Activated CD8-positive, alpha-beta memory T cell treated with anti-CD3 and anti-CD28 coated beads, Interleukin-2, amount 50 U/mL, for 24 hours (primary cell): ENCODE measurements around the gene DAD1.

Source experiments
- DNase-seq: peaks from one replicate; pipeline ENCODE4 v3.0.0-alpha.2; 2020; ENCODE audit errors: extremely low read depth

Gene DAD1

GRCh38 chr14:22536853-22537338 lies 52.1 kb downstream of the DAD1 start:
- peak; percentile 78 for DNase-seq

DNA sequence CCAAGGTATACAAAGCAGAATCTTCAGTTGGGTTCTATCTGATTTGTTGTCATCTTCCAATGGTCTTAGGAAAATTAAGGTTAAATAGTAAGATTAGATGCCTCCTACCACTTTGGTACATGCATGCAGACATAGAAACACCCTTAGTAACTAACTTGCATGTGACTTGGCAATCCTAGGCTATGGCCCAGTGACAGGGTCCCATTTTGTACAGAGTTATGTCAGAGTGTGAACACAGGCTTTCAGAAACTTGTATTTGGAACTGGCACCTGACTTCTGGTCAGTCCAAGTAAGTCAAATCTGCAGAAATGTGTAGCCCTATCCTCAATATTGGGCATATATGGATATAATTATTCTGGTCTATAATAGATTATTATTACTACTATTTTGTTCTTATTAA lies 53.1 kb downstream of the DAD1 start:
- no peak for DNase-seq

DNA sequence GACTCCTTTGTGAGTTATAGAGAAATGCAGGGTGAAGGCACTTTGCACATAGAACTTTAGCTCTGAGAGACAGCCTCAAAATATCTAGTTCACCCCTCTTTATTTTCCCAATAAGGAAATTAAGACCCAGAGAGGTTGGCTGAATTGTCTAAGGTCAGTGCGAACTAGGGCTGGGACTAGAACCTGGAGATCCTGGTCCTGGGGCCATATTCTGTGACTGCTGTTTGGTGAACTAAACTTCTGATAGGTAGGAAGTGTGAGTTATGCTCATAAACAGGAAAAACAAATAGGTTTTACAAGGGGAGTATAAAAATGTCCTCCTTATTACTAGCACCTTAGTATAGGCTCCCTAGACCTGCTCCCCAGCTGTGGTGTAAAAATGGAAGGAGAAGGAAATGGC lies 53.9 kb downstream of the DAD1 start:
- DNase-seq: no peak

- DNase-seq: no peak
These were observed 54.5 kb downstream of the DAD1 start for GRCh38 chr14:22534547-22534946.

- DNase-seq: no peak
These were observed 55.2 kb downstream of the DAD1 start for GRCh38 chr14:22533739-22534359.

GRCh38 chr14:22533057-22533704 lies 55.8 kb downstream of the DAD1 start:
- no peak for DNase-seq

- no peak for DNase-seq
These were observed 56.5 kb downstream of the DAD1 start for GRCh38 chr14:22532345-22533056.

DNA sequence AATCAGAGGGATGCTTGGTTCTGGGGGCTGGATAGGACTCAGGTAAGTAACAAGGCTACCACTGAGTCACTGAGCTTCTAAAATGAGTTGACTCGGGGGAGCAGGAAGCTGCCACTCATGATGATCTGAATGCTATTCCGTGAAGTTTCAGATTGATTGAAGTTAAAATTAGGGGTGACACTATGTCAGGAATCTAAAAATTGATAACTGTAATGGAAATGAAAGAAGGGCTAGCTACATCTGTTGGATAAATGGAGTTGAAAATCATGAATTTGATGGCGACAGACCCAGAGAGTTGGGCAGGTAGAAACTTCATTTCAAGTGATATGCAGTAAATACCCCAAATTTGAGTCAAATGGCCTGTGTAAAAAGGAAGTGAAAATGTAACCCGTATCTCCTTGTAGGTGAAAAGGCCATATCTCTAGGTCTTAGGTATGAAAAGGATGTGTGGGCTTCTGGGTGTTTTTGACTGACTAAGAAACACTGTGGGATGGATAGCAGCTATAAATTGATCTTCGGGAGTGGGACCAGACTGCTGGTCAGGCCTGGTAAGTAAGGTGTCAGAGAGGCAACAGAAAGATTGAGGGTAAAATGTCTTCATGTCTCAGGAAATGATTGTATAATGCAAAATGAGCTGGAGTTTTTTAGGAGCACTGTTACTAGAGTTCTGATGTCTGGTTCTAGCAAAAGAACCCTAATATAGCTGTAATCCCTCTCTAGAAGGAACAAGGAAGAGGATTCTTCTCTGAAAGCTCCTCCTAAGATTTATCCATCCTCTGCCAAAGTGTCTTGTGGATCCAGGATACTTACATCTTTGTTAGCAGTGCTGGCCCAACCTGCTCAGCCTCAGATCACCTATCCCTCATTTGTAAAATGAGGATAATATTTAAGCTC lies 57.3 kb downstream of the DAD1 start:
- DNase-seq: no peak

GRCh38 chr14:22530127-22530526 lies 58.9 kb downstream of the DAD1 start:
- no peak for DNase-seq

- DNase-seq: no peak
These were observed 62.3 kb downstream of the DAD1 start for GRCh38 chr14:22526744-22527143.

GRCh38 chr14:22526218-22526617 lies 62.8 kb downstream of the DAD1 start:
- DNase-seq: no peak

DNA sequence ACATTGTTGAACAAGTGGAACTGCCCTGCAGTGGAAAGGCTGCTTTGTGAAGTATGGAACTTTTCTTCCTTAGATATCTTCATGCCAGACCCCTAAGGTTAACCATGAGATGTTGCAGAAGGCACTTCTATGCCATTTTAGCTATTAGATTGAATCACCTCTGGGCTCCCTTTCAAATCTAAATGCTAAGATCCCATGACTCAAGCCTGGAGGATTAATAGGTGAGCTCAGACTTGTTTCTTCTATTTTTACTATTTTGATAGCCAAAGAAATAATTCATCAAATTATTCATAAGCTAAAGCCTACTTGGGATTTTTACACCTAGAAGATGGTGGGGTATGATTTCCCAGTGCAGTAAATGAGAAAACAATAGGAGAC lies 64.3 kb downstream of the DAD1 start:
- no peak for DNase-seq

DNA sequence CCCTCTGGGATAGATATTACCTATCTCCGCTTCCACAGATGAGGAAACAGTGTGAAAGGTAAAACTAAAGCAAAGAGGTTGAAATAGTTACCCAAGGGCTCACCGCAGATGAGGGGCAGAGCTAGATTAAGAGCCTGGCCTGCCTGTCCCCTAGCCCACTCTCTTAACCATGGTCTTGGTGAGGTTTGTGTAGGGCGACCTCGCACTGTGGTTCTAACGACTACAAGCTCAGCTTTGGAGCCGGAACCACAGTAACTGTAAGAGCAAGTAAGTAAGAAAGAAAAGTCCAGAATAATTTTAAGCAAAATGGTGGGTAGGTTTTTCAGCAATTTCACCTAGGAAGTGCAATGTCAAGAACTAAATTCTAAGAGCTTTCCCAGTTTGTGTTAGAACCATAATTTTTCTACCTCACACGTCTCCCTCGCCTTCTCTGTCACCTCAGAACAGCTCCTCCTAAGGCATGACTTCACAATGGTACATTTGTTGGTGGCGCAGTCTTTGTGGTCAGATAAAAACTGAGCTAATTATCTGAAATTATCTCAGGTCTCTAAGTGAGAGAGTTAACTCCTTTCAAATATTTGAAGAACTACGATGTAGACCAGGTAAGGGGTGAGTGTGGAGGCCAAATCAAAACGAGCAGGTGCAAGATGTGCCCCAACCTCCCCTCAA lies 64.8 kb downstream of the DAD1 start:
- DNase-seq: no peak

GRCh38 chr14:22523283-22523682 lies 65.7 kb downstream of the DAD1 start:
- DNase-seq: no peak

DNA sequence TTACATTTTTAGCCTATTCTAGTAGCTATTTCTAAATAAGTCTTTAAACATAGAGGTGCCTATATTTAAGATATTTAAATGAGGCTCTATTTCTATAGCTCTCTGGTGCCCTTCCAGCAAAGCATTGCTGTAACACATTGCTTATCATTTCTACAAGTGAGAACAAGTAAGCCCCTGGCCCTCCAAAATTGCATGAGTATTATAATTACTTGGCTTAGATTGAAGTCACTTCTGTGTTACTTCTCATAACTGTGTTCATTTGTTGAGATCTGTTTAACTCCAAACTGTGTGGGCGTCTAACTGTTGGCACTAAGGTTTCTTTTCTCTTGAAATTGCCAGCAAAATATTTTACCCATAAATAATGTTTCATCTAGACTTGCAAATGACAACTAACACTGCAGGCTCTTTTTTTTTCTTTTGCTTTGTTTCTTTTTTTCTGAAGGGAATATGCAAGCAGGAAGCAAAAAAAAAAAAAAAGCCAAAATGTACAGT lies 66.5 kb downstream of the DAD1 start:
- no peak for DNase-seq

DNA sequence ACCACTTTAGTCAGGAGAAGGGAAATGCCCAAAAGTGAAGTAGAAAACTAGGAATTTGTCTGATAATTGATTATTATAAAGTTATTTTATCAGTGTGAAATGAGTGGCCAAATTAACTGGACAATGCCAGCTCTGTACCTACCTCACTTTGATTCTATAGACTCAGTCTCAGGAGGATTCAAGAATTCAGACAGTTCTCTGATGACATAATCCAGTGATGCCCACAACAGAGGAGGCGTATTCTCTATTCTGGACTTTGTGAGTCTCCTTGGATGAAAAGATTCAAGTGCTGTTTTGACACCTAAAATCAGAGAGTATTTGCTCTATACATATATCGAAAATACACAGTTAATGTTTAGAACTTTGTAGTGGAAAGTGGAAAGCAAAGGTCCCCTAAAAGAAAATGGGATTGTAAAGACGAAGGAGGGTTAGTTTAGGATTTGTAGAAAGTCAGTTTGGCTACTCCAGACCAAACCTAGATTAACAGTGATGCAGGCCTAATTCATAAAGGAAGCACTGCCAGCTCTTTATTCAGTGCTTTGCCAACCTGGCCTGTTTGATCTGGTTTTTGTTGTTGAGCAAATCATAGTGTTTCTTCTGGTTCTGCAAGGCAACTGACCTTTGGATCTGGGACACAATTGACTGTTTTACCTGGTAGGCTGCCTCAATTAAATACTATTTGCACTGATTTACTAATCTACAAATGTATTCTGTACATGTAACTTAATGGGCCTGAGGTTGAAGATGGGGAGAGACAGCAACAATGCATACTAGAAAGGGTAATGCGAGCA lies 67.4 kb downstream of the DAD1 start:
- no peak for DNase-seq

DNA sequence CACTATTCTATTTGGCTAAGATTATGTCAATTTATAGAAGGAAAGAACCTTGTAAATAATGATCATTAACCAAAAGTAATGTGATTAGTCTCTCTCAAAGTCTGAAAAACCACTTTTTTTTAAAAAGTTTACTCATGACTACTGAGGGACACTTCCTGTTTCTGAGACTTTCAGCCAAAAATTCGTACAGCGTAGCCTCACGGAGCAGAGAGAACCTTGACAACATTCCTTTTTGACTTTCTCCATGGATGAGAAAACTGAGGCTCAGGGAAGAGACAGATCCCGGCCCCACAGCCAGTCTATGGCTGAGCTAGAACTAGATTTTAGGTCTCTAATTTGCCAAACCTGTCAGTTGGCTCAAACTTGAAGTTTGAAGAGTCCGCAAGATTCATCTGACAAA lies 68.2 kb downstream of the DAD1 start:
- no peak for DNase-seq

GRCh38 chr14:22519877-22520685 lies 68.9 kb downstream of the DAD1 start:
- no peak for DNase-seq

DNA sequence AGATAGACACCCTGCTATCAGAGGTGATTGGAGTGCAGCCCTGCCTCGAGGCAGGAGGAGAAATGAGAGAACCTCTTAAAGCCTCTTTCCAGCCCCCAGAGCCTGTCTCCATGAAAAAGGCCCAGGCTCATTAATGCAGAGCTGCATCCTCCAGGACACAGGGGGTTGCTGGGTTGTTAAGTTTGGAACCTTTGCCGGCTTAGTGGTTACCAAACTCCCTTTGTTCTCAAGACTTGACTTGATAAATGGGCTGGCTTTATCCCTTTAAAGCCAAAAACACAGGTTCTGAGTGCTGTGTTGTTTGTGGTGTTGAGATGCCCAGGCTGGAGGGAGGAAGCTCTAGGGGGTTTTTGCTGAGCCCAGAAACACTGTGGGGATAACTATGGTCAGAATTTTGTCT lies 71.0 kb downstream of the DAD1 start:
- no peak for DNase-seq
